HG03457 (cell line): ENCODE measurements around the gene PNMA8A.

Source experiments
- ATAC-seq: cut with Tn5 transposase; IDR thresholded peaks from one replicate; pipeline ENCODE4 v1.9.1; 2021; ENCODE audit warnings: moderate number of reproducible peaks; ENCODE audit not compliant: unreplicated experiment

Gene PNMA8A

DNA sequence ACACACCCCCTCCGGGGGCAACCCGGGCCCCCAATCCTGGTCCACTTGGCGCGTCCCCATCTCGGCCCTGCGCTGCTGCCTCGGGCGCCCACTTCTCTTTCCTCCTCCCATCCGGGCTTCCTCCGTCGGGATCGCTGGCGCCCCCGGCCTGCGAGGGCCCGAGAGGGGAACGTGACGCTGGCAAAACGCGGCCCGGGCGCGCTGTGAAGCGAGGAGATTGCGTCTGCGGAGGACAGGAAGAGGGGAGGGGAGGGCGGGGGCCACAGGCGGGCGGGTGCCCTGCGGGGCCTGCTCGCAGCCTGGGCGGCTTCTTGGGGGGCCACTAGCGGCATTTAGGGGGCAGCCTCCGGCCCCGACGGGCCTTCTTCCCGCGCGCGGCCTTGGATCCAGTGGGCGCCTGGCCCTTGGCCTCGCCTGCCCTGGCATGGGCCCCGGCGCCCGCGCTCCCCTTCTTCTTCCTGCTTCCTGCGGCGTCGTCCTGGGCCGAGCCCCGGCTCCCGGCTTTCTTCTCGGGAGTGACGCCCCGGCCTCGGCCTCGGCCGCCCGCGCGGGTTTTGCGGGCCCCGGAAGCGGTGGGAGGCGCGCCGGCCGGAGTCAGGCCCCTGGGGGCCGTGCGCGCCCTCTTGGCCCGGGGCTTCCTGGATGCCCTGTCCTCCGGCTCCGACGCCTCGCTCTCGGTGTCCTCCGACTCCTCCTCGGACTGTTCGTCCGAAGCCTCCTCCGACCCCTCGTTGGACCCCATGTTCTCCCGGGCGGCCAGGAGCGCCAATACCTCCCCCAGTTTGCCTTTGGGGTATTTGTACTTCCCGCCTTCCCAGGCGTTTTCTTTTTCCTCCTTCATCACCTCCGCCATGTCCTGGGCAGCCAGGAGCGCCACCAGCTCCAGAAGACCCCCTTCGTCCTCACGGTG, 22.1 kb upstream of the PNMA8A start:
- no peak for ATAC-seq

DNA sequence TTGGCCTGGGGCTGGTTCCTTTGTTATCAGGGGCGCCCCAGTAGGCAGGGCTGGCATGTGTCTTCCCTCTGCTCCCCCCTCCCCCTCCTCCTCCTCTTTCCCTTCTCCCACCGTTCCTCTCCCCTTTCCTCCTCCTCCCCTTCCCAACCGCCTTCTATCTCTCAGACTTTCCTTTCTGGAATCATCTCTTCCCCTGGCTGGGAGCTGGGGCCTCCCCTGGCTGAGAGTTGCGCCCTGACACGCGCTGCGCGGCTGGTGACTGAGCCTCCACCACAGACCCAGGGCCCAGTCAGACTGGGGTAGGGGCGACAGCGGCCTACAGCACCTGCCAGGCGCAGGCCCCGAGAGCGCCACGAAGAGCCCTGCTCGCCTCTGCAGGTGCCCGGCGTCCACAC, 21.5 kb upstream of the PNMA8A start:
- no peak for ATAC-seq

DNA sequence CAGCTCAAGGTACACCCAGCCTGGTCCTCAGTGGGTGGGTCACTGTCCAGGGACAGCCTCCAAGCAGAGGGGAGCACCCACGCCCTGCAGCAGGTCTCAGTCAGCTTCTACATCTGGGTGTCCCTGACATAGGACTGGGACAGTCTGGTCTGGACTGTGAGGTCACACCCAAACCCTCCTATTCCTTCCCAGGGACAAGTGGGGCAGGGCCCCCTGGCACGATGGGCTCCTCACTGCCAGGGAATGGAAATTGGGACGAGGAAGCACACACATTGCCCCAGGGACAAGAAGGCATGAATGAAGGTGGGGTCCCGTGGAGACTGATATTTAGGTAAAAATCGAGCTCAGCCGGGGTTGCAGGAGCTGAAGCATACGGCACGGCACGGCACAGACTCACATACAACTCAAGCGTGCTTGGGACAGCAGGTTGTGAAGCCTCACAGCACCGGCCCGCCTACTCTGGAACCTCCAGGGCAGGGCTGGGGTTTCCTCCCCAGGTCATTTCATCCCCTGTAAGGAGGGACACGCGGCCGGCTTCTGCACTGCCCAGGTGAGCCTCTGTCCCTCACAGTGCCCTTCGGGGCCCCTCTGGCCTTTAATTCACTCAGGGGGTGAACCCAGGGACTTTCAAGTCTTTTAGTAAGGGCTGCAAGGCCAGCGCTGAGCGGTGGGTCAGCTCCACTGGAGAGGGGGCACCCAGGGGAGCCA, 20.8 kb upstream of the PNMA8A start:
- ATAC-seq = no peak

DNA sequence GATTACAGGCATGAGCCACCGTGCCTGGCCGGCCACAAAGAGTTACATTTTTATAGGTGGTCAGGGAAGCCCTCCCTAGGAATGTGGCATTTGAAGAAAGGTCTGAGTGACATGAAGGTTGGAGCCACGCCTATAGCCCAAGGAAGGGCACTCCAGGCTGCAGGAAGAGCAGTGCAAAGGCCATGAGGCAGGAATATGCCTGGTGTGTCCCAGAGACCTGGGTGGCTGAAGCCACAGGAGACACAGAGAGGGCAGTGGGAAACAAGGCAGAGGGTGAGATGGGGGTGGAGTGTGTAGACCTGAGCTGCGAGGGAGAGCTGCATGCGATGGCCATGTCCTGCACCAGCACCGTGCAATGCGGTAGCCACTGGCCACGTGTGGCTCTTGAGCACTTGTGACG, 19.4 kb upstream of the PNMA8A start:
- no peak for ATAC-seq

DNA sequence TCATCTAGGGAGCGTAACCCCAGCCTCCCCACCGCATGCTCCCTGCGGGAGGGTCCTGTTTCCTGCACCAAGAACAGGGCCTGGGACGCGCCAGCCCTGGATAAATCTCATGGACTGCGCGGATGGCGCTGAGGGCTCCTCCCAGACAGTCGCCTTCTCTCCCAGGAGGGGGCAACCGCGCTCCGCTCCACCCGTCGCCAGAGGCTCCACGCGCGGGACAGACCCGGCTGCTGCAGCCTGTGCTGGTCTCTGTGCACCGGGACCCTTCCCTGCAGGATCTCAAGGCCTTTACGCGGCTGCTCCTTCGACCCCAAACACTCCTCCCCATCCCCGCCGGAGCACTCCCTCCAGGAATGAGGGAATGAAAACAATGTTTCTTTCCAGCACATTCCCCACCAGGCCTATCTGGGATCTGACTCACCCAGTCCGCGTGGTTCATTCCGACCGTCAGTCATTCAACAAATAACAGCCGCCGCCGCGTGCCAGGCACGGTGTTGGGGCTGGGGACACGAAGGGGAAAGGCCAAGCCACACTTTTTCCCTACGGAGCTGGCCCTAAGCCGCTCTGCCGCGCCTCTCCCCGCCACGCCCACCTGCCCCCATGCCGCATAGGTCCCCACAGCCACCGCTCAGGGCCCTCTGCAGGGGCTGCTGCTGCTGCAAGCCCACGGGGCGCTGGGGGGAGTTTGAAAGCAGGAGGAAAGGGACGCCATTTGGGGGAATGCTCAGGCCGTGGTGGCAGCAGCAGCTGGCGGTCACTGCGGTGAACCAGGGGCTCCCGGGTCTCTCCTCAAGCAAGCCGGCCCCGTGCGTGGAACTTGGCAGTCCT, 18.3 kb upstream of the PNMA8A start:
- no peak for ATAC-seq

DNA sequence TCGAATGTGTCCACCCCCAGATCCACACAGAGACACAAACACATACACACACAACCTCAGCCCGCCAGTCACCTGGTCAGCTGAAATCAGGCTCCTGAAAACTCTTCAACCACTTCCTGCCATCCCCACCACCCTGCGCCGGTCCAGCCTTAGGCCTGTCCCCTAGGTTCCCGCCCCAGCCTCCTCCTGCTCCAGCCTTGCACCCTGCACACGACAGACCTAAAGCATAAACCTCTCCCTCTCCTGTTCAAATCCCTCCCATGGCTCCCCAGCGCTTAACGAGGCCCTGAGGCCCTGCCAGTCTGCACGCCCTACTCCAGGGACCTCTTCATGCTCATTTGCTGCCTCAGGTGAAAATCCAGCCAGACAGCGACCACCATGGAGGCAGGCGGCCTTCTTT, 17.2 kb upstream of the PNMA8A start:
- no peak for ATAC-seq

DNA sequence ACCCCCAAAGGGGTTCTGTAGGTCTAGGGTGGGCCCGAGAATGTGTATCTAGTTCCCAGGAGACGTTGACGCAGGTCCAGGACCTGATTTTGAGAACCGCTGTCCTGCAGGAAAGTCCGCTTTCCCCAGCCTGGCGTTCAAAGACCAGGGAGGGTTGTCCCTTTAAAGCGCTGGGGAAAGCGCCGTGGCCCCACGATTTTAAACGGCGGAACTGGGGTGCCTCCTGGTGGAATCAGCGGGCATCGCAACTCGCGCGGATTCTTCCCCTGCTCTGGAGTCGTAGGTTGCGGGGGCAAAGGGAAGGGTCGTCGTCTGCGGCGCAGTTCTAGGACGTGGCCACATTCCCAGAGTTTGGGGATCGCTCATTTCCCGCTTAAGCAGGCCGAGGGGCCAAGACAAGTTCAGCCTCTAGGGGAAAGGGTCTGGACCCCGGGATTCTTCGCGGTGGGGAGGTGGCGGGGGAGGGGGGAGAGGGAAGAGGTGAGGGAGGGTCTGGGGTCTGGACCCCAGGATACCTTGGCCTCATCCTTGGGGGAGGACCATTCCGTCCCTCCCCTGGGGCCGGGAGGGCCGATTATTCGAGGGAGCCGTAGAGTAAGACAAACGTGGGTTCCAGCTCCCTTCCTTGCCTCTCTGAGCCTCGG, 16.6 kb upstream of the PNMA8A start:
- ATAC-seq = no peak

DNA sequence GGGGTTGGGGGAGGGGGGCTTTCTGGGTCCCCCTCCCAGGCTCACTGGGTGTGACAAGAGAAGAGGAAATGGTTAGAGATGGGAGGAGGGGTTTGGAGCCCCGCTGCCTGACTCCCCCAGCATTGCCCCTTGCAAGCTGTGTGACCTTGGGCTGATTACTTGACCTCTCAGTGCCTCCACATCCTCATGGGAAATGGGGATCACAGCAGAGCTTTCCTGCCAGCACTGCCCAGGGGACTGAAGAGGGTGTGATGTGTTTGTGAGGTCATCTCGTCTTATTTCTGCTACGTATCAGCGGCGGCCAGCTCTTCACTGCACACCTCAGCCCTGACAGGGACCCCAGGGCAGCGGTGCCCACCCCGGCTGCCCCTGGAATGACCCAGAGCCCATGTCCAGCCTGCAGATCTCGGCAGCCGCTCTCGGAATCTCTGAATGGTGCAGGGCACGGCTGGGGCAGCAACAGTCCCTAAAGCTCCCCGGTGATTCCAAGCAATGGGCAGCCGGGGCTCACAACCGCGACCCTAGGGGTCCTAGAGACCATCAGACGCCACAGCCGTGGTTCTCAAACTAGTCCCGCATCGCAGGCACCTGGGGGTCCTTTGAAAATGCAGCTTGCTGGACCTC, 15.9 kb upstream of the PNMA8A start:
- no peak for ATAC-seq

DNA sequence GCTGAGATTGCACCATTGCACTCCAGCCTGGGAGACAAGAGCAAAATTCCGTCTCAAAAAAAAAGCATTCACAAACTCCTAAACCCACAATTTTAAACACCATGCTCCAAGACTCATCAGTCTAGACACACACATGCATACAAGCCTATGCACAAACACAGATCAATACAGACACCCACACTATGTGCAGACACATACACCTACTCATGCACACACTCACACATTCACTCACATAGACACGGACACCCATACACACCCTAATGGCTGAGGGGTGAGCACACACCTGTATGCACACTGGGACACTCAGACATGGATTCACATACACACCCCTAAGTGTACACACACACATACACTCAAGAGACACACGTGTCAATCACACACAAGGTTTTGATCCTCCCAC, 15.0 kb upstream of the PNMA8A start:
- no peak for ATAC-seq

DNA sequence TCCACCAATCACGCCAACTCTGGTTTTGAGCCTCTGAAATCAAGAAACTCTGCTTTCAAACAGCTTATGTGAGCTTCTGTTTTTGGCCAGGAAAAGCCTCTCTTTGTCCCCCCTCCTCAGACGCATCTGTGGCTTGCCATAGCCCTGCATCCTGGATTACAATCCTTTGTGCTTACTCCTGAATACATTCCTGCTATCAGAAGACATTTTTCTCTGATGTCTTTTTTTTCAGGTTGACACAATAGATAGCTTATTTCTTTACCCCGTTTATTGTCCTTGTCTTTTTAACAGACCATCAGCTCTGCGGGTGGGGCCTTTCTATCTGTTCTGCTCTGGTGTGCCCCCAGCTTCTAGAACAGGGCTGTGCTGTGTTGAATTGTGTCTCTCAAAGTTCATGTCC, 13.3 kb upstream of the PNMA8A start:
- ATAC-seq = no peak

DNA sequence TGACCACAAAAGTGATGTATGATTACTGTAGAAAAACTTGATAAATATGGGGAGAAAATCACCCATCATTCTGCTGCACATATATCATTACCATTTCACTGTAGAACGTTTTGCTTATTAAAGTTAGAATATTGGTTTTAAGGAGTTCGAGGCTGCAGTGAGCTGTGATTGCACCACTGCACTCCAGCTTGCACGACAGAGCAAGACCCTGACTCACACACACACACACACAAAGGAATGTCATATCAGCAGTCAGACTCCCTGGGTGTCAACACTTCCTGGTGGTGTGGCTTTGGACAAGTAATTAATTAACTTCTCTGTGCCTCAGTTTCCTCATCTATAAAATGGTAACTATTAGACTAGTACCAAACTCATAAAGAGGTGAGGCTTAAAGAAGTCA, 11.3 kb upstream of the PNMA8A start:
- no peak for ATAC-seq

DNA sequence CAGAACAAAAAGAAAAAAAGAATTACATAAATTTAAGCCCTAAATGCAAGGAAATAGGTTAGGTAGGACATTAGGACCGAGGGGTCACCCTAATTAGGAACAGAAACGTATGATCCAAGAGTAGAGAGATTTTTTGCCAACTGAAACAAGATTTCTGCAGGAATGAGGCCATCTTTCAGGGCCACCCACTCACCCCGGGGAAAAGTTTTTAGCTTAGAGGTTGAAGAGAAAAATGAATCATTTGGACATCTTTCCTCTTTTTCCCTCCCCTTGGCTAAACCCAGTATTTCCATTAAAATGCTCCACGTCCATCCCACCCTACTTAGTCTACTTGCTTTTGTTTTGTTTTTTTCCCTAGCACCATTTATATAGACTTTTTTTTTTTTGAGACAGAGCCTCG, 10.6 kb upstream of the PNMA8A start:
- no peak for ATAC-seq

DNA sequence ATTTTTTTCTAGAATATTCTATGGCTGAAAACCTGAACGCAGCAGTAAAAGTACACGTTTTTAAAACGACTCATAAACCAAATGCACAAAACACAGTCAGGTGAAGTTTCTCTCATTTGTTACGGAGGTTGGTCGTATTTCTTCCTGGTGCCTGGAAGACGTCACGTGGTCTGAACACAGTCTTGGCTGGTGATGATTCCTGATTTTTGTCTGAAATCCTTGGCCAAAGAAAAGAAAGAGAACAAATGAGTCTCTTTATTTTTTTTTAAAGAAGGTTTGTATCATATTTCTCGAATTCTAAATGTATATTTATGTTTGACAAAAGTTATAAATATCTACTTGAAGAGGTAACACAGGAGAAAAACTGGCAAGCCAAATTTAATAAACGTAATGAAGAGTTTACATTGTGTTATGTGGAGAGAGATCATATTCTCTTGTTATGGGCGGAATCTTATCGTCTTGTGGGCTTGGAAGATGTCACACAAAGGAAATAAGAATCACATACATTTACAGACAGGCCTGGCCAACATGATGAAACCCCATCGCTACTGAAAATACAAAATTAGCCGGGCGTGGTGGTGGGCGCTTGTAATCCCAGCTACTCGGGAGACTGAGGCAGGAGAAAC, 10.0 kb upstream of the PNMA8A start:
- ATAC-seq = no peak

DNA sequence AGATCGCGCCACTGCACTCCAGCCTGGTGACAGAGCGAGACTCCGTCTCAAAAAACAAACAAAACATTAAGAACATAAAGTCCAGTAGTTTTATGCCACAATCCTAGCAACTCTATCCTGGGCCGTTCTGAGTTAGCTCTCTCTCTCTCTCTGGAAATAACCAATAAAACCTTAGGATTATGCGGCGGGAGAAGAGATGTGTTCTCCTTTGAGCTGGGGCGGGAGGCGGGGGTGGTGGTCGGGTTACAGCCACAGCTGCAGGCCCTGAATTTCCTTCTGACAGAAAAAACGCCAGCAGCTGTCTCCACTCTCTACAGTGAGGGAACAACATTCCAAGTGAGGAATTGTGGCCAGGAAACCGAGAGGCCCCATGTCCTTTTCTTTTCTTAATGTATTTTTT, 9.1 kb upstream of the PNMA8A start:
- no peak for ATAC-seq

DNA sequence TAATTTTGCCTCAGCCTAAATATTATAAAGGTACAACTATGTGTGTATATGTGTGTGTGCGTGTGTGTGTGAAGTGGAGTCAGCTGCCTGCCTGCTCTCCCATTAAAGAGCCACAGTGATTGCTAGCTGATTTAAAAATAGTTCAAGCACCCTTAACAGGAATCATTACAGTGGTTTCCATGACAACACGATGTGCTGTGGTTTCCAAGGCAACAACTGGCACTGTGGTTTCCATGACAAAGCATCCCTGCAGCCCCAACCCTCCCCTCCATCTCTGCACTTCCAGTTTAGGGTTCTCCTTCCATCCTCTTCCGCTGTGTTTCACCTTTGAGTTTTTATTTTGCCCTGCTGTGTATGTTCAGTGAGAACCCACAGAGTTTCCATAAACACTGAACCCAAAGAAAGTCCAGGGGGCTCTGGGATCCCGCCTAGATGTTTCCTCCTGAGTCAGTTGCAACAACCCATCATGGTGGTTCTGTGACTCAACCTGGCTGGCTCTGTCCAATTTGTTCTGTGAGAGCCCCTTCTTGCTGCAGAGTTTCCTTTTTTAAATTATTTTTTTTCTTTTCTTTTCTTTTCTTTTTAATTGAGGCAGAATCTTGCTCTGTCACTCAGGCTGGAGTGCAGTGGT, 7.1 kb upstream of the PNMA8A start:
- no peak for ATAC-seq

DNA sequence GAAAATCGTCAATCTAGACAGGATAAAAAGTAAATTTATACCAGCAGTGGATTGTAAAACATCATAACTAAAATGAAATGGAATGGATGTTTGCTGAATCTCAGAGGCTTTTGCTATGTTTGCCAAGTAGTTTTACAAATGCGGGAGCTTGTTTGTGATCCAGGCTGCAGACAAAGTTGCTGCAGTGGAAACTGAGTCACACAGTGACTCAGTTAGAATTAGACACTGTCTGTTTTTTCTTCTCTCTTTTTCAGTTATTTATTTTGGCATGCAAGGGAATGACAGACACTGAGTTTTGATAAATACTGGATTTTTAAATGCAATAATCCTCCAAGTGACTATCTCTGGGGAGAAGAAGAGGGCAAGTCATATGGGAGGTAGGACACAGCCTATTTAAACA, 4.6 kb upstream of the PNMA8A start:
- no peak for ATAC-seq

DNA sequence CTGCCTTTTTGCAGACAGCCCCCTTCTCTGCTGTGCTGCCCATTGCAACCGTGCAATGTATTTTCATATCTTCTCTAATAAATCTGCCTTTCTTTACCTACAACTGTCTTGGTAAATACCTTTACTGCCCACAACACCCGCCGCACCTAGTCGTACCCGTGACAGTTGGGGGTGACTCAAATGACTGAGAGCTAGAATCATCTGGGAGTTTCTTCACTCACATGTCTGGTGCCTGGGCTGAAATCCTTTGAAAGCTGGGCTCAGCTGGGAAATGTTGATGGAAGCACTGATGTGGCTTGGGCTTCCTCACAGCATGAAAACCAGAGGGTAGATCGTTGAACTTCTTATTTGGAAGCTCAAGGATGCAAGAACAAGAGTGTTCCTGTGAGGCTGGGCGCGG, 2.8 kb upstream of the PNMA8A start:
- no peak for ATAC-seq

DNA sequence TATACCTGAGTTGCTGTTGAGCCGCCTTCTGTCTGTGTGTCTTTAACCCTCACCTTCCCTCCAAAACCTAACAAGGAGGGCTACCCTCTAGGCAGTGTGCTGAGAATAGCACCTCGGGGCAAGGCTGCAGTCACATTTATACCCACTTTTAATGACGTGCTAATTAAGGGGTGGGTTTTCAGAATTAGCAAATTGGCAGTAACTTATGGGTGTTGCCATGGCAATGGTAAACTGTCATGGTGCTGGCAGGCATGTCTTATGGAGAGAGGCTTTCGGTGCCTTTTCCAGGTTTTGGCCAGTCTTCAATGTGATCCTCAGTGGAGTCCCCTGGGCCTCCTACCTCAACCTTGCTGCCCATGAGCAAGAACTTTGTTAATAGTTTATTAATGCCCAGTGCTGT, 1.2 kb upstream of the PNMA8A start:
- no peak for ATAC-seq

DNA sequence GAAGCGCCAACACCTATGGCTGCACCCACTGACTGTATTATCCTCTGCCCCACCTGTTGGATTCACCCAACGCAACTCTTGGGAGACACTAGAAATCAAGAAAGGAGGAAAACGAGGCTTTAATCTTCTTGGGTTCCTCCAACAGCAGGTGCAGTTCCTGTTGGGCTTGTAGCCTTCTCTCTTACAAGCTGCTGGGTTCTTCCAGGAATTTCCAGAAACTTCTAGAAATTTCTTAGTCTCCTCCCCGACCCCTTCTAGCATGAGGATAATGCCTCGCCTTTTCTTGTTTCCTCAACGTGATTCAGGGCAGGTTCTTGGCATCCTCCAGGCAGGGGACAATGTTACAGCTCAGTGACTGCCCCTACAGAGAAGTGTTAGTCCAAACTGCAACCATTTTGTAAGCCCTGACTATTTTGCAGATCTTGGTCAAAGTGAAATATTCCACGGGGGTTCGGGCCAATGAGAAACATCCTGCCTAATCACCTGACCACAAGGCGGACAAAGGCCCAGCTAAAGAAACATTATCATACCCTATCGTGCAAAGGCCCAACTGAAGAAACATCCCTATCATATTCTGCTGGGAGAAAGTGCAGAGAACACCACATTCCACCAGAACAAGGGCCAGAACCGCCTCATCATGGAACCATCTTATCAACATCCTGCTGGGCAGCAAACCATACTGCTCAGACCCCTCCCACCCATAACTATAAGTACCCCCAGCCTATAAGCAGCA, 614 bp upstream of the PNMA8A start:
- no peak for ATAC-seq
